ENCODE measurements around the gene ARHGAP15.

ARHGAP15 gene

DNA sequence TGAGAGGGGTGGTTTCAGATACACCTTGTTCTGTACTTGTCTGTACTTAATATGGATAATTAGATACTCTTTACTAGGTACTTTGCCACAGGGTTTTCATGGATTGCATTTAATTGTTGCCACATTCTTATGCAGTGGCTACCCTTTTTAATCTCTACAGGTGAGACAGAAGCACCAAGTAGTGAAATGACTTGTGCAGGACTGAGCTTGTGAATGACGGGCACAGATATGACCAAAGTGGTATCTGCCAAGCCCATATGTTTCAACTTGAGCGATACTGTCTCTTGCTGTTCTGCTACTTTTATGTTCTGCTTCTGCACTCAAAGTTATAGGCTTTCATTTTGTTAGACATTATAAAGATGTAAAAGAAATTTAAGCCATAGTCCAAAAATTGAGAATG is 288.2 kb downstream of the ARHGAP15 start:
- DNase-seq, result no peak

DNA sequence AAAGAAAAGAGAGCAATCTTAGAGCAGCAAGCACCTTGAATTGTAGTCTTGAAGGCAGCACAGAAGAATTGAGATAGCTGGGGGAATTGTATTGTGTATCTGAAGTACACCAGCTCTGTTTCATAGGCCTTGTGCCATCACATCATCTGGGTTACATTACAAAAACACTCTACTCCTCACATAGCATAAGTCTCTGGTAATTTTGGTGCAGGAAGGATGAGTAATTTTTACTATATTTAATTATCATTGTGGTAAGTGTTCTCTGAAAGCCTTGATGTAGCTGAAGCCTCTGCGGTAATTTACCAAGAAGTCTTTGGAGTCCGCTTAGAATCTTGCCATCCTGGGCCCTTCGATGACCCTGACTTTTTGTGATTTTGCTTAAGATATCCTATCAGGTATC is 291.1 kb downstream of the ARHGAP15 start:
- no peak for DNase-seq

GRCh38 chr2:143422681-143423080 is 293.5 kb downstream of the ARHGAP15 start:
- DNase-seq, result peak in 1 of 5 experiments; percentile 28

- no peak for DNase-seq
Observed at GRCh38 chr2:143425896-143426295, 296.7 kb downstream of the ARHGAP15 start.

- no peak for DNase-seq
Observed at GRCh38 chr2:143426296-143426695, 297.1 kb downstream of the ARHGAP15 start.

DNA sequence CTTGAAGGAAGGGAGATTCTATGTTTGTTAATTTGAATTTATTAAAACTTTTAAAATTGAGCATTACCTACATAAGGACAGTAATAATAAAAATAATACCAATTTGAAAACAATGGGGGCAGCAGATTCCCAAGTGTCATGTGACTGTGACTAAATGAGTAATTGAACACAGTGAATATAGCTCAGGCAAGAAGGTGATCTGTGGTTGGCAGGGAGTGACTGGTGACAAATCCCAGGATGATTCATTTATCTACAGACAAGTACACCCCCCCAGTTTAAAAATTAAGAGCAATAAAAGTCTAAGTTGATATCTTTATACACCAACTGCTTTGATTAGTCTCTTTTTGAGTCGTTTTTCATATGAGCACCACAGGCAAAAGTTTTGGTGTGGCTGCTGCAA is 299.5 kb downstream of the ARHGAP15 start:
- DNase-seq, result peak in 1 of 5 experiments; percentile 11

- no peak for DNase-seq
Observed at GRCh38 chr2:143429932-143430679, 300.9 kb downstream of the ARHGAP15 start.

DNA sequence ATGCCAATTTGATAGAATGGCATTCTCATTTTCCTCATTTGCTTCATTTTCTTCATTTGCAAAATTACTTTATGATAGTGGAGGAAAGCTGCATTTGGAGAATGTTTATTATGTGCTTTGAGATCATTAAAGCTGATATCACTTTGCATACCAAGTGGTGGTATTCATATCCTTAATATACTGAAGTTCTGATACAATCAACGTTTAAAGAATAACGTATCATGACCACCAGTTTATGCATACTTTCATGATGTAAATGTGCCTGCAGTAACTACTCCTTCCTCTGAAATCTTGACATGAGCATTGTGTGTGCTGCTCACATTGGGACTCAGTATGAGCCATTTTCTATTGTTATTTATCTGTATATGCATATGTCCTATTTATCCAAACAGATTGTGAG is 302.1 kb downstream of the ARHGAP15 start:
- no peak for DNase-seq

GRCh38 chr2:143433251-143433650 is 304.0 kb downstream of the ARHGAP15 start:
- no peak for DNase-seq

- DNase-seq, result no peak
Observed at GRCh38 chr2:143433840-143434239, 304.6 kb downstream of the ARHGAP15 start.

- no peak for DNase-seq
Observed at GRCh38 chr2:143434445-143434844, 305.2 kb downstream of the ARHGAP15 start.

- DNase-seq, result no peak
Observed at GRCh38 chr2:143435131-143435530, 305.9 kb downstream of the ARHGAP15 start.

GRCh38 chr2:143436951-143437350 is 307.7 kb downstream of the ARHGAP15 start:
- DNase-seq, result no peak

DNA sequence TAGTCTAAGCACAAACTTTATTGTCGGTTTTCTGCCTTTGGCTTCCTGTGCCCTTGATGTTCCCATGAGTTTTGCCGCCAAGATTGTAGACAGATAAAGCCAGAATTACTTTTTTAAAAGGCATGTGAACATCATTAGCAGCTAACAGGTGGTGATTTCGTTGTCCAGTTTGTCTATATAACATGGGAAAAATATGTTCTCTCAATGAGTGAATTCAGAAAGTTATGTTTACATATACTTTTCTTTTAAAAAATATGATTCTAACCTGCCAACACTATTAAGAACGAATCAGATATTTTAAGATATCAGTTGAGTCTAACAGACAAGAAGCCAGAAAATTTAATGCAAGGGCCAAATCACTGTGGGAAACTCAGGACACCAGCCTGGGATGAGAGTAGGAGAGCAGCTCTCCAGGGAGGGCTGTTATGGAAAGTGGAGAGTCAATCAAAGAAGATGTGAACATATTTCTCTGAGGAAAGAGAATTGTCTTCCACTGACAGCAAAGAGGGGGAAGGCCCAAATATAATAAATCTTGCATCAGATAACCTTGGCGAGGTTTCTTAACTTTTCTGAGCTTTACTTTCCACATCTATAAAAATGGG is 311.3 kb downstream of the ARHGAP15 start:
- DNase-seq, result no peak

- DNase-seq, result no peak
Observed at GRCh38 chr2:143442193-143442592, 313.0 kb downstream of the ARHGAP15 start.

- DNase-seq, result no peak
Observed at GRCh38 chr2:143451642-143452281, 322.5 kb downstream of the ARHGAP15 start.

- DNase-seq, result peak in 2 of 5 experiments; percentile 38 to 71
Observed at GRCh38 chr2:143452817-143453451, 323.7 kb downstream of the ARHGAP15 start.

GRCh38 chr2:143453981-143454511 is 324.8 kb downstream of the ARHGAP15 start:
- no peak for DNase-seq

DNA sequence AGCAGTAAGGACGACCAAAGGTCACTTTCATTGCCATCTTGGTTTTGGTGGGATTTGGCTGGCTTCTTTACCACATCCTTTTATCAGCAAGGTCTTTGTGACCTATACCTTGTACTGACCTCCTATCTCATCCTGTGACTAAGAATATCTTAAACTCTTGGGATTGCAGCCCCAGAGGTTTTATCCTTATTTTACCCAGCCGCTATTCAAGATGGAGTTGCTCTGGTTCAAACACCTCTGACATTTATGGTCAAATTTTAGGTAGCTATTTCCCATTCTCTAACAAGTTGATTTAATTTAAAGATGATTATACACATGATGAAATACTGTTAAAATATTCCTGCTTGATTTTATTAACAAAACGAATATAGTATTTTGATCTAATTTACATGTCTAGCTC is 326.1 kb downstream of the ARHGAP15 start:
- DNase-seq, result no peak

DNA sequence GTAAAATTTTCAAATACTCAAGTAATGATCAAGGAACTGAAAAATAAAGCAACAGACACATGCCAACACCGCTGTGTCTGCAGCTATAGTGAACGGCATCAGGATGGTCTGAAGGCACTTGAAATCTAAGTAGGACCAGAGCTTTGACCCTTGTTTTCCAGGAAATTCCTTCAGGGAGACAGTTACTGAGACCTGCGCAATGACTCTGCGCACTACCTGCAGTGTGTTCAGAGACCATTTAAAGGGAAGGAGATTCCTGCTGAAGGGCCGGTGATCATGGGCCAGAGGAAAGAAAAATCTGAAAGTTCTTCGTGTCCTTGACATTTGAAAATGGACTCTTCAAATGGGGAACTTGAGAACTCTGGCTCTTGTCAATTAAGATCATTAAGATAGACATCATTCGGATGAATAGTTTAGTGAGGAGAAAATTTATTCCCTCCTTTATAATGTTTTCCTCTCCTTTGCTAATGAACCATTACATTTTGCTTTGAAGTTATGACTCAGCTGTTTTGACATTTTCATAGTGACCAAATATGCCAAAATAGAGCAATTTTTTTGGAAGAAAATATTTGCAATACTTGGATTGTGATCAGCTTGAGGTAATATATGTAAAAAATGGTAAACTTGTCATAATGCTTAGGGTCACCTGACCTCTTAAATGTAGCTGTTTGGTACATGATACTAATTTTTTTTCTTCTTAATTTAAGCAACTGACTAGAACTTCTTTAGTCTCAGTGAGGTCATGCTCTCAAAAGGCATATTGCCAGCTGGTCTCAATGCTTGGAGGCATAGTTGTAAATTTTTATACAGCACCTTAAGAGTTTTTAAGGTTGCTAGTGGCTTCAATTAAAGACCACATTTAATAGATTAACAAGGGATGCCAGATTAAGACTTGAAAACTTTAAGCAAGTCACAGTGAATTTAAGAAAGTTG is 329.3 kb downstream of the ARHGAP15 start:
- no peak for DNase-seq

- DNase-seq, result no peak
Observed at GRCh38 chr2:143460382-143460781, 331.2 kb downstream of the ARHGAP15 start.

- peak in 1 of 5 experiments; percentile 5 for DNase-seq
Observed at GRCh38 chr2:143463719-143464118, 334.5 kb downstream of the ARHGAP15 start.
